ENCODE data around the gene PSMC1. TPM values are rescaled to one million over a fixed set of nuclear protein-coding genes. Genes with fewer than 3 reads are reported as not detected.
"Not testable (repeated sequence)": the region's sequence is repeated elsewhere in the genome, so short reads cannot be mapped to it uniquely, and the experiment has no call there.

PSMC1 gene
- total RNA-seq, 1 donor from 2014 or later, result 78.6 TPM

GRCh38 chr14:90239139-90239538 is 17.2 kb upstream of the PSMC1 start:
- Mint-ChIP-seq H3K27me3 (ENCODE audit: low read depth) (no peaks in the 10 kb centered on the region), H3K4me1 (ENCODE audit: low read depth) (no peaks in the 10 kb centered on the region), H3K27ac (ENCODE audit: unreplicated experiment) (no peak overlapping the region), H3K36me3 (ENCODE audit: low read depth) (peaks cover 9% of the 10 kb centered on the region), H3K9me3 (ENCODE audit: low read depth) (peaks cover 38% of the 10 kb centered on the region), H3K4me3 (ENCODE audit: unreplicated experiment) (no peak overlapping the region)
- no peak for DNase-seq (ENCODE audit: low spot score)
- TF ChIP-seq CTCF (IDR thresholded peaks at IDR 0.05), result no peak

- no peak overlapping the region for H3K4me3 Mint-ChIP-seq (ENCODE audit: unreplicated experiment)
- H3K4me1 Mint-ChIP-seq (ENCODE audit: low read depth), result no peaks in the 10 kb centered on the region
- no peak for TF ChIP-seq CTCF (IDR thresholded peaks at IDR 0.05)
- peaks cover 35% of the 10 kb centered on the region for H3K9me3 Mint-ChIP-seq (ENCODE audit: low read depth)
- H3K36me3 Mint-ChIP-seq (ENCODE audit: low read depth), result peaks cover 9% of the 10 kb centered on the region
- no peak for DNase-seq (ENCODE audit: low spot score)
- no peak overlapping the region for H3K27ac Mint-ChIP-seq (ENCODE audit: unreplicated experiment)
- no peaks in the 10 kb centered on the region for H3K27me3 Mint-ChIP-seq (ENCODE audit: low read depth)
Measured at GRCh38 chr14:90242444-90242843, 13.9 kb upstream of the PSMC1 start.

GRCh38 chr14:90246936-90247335 is 9.4 kb upstream of the PSMC1 start:
- DNase-seq (ENCODE audit: low spot score), result no peak
- no peak for TF ChIP-seq CTCF (IDR thresholded peaks at IDR 0.05)
- H3K4me3 Mint-ChIP-seq (ENCODE audit: unreplicated experiment), result no peak overlapping the region
- no peak overlapping the region for H3K27ac Mint-ChIP-seq (ENCODE audit: unreplicated experiment)
- peaks cover 3% of the 10 kb centered on the region for H3K9me3 Mint-ChIP-seq (ENCODE audit: low read depth)
- no peaks in the 10 kb centered on the region for H3K27me3 Mint-ChIP-seq (ENCODE audit: low read depth)
- no peaks in the 10 kb centered on the region for H3K4me1 Mint-ChIP-seq (ENCODE audit: low read depth)
- no peaks in the 10 kb centered on the region for H3K36me3 Mint-ChIP-seq (ENCODE audit: low read depth)

- H3K9me3 Mint-ChIP-seq (ENCODE audit: low read depth); DNase-seq (ENCODE audit: low spot score); H3K36me3 Mint-ChIP-seq (ENCODE audit: low read depth); H3K27me3 Mint-ChIP-seq (ENCODE audit: low read depth); H3K4me1 Mint-ChIP-seq (ENCODE audit: low read depth); H3K4me3 Mint-ChIP-seq (ENCODE audit: unreplicated experiment); H3K27ac Mint-ChIP-seq (ENCODE audit: unreplicated experiment): not testable (repeated sequence)
Measured at GRCh38 chr14:90247441-90247840, 8.9 kb upstream of the PSMC1 start.

- no peaks in the 10 kb centered on the region for H3K36me3 Mint-ChIP-seq (ENCODE audit: low read depth)
- H3K27me3 Mint-ChIP-seq (ENCODE audit: low read depth), result peaks cover 1% of the 10 kb centered on the region
- no peak for DNase-seq (ENCODE audit: low spot score)
- peaks cover 3% of the 10 kb centered on the region for H3K9me3 Mint-ChIP-seq (ENCODE audit: low read depth)
- no peaks in the 10 kb centered on the region for H3K4me1 Mint-ChIP-seq (ENCODE audit: low read depth)
- no peak overlapping the region for H3K4me3 Mint-ChIP-seq (ENCODE audit: unreplicated experiment)
- no peak for TF ChIP-seq CTCF (IDR thresholded peaks at IDR 0.05)
- H3K27ac Mint-ChIP-seq (ENCODE audit: unreplicated experiment), result no peak overlapping the region
Measured at GRCh38 chr14:90248594-90248993, 7.8 kb upstream of the PSMC1 start.

- Mint-ChIP-seq H3K4me3 (ENCODE audit: unreplicated experiment) (no peak overlapping the region), H3K27me3 (ENCODE audit: low read depth) (peaks cover 4% of the 10 kb centered on the region), H3K27ac (ENCODE audit: unreplicated experiment) (no peak overlapping the region), H3K4me1 (ENCODE audit: low read depth) (peaks cover 26% of the 10 kb centered on the region), H3K36me3 (ENCODE audit: low read depth) (peaks cover 5% of the 10 kb centered on the region), H3K9me3 (ENCODE audit: low read depth) (no peaks in the 10 kb centered on the region)
- TF ChIP-seq CTCF (IDR thresholded peaks at IDR 0.05), result no peak
- DNase-seq (ENCODE audit: low spot score), result no peak
Measured at GRCh38 chr14:90253826-90254225, 2.5 kb upstream of the PSMC1 start.
